PFSK-1 (cell line): ENCODE data around the gene DMWD.

Experiments
- FOXP2 ChIP-seq: optimal IDR thresholded peaks from 2 replicates; pipeline ENCODE3; 2011; ENCODE audit warnings: borderline replicate concordance, control low read depth, inconsistent platforms; ENCODE audit not compliant: insufficient read depth; ENCODE audit errors: extremely low read length, extremely low read depth
- POLR2AphosphoS5 ChIP-seq: IDR thresholded peaks from 2 replicates; pipeline ENCODE4 v1.6.1; 2012; ENCODE audit warnings: low read depth, mild to moderate bottlenecking, control low read depth, low read length, moderate library complexity
- SIN3A ChIP-seq: IDR thresholded peaks from 2 replicates; pipeline ENCODE4 v1.6.1; 2012; ENCODE audit warnings: mild to moderate bottlenecking, low read length, moderate library complexity, borderline replicate concordance; ENCODE audit not compliant: insufficient read depth
- TAF1 ChIP-seq: IDR thresholded peaks from 2 replicates; pipeline ENCODE4 v1.6.1; 2012; ENCODE audit warnings: low read length, control low read depth, borderline replicate concordance; ENCODE audit not compliant: insufficient read depth
- TF ChIP-seq, protein P1 (sequence below), 2 experiments: IDR thresholded peaks; 2 replicates each; pipeline versions ENCODE4 v1.6.1 to v1.8.0; 2011 to 2012; ENCODE audit warnings: low read depth in 2 of 2, low read length in 2 of 2, control low read depth in 1 of 2, inconsistent platforms in 1 of 2, mild to moderate bottlenecking in 1 of 2, moderate library complexity in 1 of 2; ENCODE audit not compliant: insufficient read depth in 1 of 2

Gene DMWD

DNA sequence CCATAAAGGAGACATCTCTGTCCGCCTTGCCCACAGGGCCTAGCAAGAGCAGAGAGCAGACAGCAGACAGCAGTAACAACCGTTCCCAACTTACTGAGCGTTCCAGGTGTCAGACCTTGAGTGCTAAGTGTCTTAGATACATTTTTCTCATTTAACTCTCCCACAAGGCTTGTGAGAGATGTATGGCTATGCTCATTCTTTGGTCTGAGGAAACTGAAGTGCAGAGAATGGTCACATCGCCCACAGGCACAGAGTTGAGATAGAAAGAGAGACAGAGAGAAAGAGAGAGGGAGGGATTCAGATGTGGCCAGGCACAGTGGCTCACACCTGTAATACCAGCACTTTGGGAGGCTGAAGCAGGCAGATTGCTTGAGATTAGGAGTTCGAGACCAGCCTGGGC, 45.1 kb downstream of the DMWD start:
- TF ChIP-seq POLR2AphosphoS5 (no peak), FOXP2 (no peak), TAF1 (no peak), SIN3A (no peak)
- TF ChIP-seq, protein P1, sequence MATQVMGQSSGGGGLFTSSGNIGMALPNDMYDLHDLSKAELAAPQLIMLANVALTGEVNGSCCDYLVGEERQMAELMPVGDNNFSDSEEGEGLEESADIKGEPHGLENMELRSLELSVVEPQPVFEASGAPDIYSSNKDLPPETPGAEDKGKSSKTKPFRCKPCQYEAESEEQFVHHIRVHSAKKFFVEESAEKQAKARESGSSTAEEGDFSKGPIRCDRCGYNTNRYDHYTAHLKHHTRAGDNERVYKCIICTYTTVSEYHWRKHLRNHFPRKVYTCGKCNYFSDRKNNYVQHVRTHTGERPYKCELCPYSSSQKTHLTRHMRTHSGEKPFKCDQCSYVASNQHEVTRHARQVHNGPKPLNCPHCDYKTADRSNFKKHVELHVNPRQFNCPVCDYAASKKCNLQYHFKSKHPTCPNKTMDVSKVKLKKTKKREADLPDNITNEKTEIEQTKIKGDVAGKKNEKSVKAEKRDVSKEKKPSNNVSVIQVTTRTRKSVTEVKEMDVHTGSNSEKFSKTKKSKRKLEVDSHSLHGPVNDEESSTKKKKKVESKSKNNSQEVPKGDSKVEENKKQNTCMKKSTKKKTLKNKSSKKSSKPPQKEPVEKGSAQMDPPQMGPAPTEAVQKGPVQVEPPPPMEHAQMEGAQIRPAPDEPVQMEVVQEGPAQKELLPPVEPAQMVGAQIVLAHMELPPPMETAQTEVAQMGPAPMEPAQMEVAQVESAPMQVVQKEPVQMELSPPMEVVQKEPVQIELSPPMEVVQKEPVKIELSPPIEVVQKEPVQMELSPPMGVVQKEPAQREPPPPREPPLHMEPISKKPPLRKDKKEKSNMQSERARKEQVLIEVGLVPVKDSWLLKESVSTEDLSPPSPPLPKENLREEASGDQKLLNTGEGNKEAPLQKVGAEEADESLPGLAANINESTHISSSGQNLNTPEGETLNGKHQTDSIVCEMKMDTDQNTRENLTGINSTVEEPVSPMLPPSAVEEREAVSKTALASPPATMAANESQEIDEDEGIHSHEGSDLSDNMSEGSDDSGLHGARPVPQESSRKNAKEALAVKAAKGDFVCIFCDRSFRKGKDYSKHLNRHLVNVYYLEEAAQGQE (IDR thresholded peaks at IDR 0.05; ENCODE audit: insufficient read depth in 1 of 2, low read depth in 2 of 2, low read length in 2 of 2): no peak

DNA sequence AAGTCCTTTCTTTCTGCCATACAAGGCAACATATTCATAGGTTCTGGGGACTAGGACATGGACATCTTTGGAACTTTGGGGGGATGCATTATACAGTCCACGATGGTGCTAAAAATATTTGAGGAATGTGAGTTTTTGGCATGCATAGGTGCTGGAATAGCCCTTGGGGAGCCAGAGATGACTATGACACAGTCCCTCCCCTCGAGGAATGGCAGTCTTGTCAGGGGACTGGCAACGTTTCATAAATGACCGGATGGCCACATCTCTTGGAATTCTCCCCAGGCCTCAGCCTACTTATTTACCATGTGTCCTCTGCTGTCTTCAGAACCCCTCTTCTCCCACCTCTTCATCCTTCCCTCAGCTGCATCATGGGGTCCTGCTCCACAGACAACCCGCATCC, 45.8 kb downstream of the DMWD start:
- TF ChIP-seq, protein P1 (IDR thresholded peaks at IDR 0.05; ENCODE audit: insufficient read depth in 1 of 2, low read depth in 2 of 2, low read length in 2 of 2): no peak
- no peak for TF ChIP-seq POLR2AphosphoS5
- no peak for TF ChIP-seq FOXP2
- TF ChIP-seq SIN3A: no peak
- TF ChIP-seq TAF1: no peak

DNA sequence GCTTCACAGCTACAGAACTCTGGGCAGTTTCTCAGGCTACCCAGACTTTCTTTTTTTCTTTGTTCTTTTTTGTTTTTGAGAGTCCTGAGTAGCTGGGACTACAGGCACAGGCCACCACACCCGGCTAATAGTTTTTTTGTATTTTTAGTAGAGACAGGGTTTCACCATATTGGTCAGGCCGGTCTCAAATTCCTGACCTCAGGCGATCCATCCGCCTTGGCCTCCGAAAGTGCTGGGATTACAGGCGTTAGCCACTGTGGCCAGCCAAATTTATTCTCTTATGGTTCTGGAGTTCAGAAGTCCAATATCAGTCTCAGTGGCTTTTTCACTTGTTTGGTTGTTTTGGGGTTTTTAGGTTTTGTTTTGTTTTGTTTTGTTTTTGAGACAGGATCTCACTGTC, 47.0 kb downstream of the DMWD start:
- TF ChIP-seq FOXP2: no peak
- no peak for TF ChIP-seq SIN3A
- TF ChIP-seq TAF1: no peak
- TF ChIP-seq, protein P1 (IDR thresholded peaks at IDR 0.05; ENCODE audit: insufficient read depth in 1 of 2, low read depth in 2 of 2, low read length in 2 of 2): no peak
- TF ChIP-seq POLR2AphosphoS5: no peak

DNA sequence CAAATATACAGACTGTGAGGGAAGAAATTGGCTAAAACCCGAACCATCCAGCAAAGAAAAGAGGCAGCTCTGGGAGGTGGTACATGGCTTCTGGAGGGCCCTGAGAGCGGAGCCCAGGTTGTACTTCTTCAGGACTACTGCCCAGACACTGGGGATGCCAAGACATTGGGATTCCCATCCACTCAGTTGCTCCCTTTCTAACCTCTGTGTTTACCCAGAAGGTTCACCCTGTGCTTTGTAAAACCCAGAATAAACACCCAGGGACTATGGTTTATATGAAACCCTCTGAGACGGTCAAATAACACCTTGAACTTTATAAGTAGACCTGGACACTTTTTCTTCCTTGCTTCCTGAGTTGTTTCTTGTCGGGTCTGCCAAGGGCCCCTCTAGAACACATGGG, 49.7 kb downstream of the DMWD start:
- TF ChIP-seq, protein P1 (IDR thresholded peaks at IDR 0.05; ENCODE audit: insufficient read depth in 1 of 2, low read depth in 2 of 2, low read length in 2 of 2): no peak
- no peak for TF ChIP-seq FOXP2
- TF ChIP-seq TAF1: no peak
- no peak for TF ChIP-seq SIN3A
- TF ChIP-seq POLR2AphosphoS5: no peak
